Measurements from ENCODE around the gene TRIM32.

Gene TRIM32

GRCh38 chr9:116713271-116713670 is 26.2 kb downstream of the TRIM32 start:
- no peak for ATAC-seq

GRCh38 chr9:116715751-116716150 is 28.6 kb downstream of the TRIM32 start:
- DNase-seq (ENCODE audit: low spot score in 2 of 2) = no peak
- Mint-ChIP-seq H3K36me3 (no peaks in the 10 kb centered on the region), H3K4me3 (no peak overlapping the region), H3K27ac (no peak overlapping the region), H3K4me1 (no peaks in the 10 kb centered on the region), H3K9me3 (no peaks in the 10 kb centered on the region)
- no peak for ATAC-seq

More at GRCh38 chr9:116713271-116713670, 26.2 kb downstream of the TRIM32 start:
- DNase-seq (ENCODE audit: low spot score in 2 of 2) = no peak
- H3K9me3 Mint-ChIP-seq = no peaks in the 10 kb centered on the region
- no peaks in the 10 kb centered on the region for H3K4me1 Mint-ChIP-seq
- H3K27ac Mint-ChIP-seq = no peak overlapping the region
- H3K4me3 Mint-ChIP-seq = no peak overlapping the region
- H3K36me3 Mint-ChIP-seq = no peaks in the 10 kb centered on the region

GRCh38 chr9:116716438-116716837 is 29.3 kb downstream of the TRIM32 start:
- no peak for ATAC-seq
- H3K4me1 Mint-ChIP-seq = no peaks in the 10 kb centered on the region
- H3K9me3 Mint-ChIP-seq = no peaks in the 10 kb centered on the region

GRCh38 chr9:116717150-116717549 is 30.0 kb downstream of the TRIM32 start:
- Mint-ChIP-seq H3K4me3 (no peak overlapping the region), H3K27ac (no peak overlapping the region), H3K36me3 (no peaks in the 10 kb centered on the region), H3K4me1 (no peaks in the 10 kb centered on the region), H3K9me3 (no peaks in the 10 kb centered on the region)
- DNase-seq (ENCODE audit: low spot score in 2 of 2) = no peak
- ATAC-seq = no peak

More at GRCh38 chr9:116716438-116716837, 29.3 kb downstream of the TRIM32 start:
- DNase-seq (ENCODE audit: low spot score in 2 of 2) = no peak
- H3K4me3 Mint-ChIP-seq = no peak overlapping the region
- H3K27ac Mint-ChIP-seq = no peak overlapping the region
- no peaks in the 10 kb centered on the region for H3K36me3 Mint-ChIP-seq

DNA sequence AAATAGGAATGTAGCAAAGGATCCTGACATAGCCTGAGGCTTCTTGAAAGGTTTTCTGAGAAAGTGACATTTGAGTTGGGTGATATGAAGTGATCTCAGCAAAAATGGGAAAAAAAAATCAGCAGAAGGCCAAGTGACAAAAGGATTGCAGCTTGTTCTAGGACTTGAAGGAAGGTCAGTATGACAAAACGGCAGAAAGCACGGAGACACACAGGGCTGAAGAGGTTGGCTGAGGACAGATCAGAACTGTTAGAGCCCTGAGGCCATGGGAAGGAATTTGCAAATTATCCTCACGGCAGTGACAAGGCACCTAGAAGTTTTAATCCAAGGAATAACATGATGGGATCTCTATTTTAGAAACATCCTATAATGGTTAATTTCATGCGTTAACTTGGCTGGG is 31.0 kb downstream of the TRIM32 start:
- Mint-ChIP-seq H3K27ac (no peak overlapping the region), H3K4me3 (no peak overlapping the region), H3K9me3 (no peaks in the 10 kb centered on the region), H3K36me3 (no peaks in the 10 kb centered on the region), H3K4me1 (no peaks in the 10 kb centered on the region)
- DNase-seq (ENCODE audit: low spot score in 2 of 2) (no peak), ATAC-seq (no peak)

- H3K9me3 Mint-ChIP-seq = no peaks in the 10 kb centered on the region
- ATAC-seq = no peak
- no peak overlapping the region for H3K27ac Mint-ChIP-seq
- DNase-seq (ENCODE audit: low spot score in 2 of 2) = no peak
- no peaks in the 10 kb centered on the region for H3K4me1 Mint-ChIP-seq
- H3K4me3 Mint-ChIP-seq = no peak overlapping the region
- no peaks in the 10 kb centered on the region for H3K36me3 Mint-ChIP-seq
These were observed 33.0 kb downstream of the TRIM32 start for GRCh38 chr9:116720111-116720510.

DNA sequence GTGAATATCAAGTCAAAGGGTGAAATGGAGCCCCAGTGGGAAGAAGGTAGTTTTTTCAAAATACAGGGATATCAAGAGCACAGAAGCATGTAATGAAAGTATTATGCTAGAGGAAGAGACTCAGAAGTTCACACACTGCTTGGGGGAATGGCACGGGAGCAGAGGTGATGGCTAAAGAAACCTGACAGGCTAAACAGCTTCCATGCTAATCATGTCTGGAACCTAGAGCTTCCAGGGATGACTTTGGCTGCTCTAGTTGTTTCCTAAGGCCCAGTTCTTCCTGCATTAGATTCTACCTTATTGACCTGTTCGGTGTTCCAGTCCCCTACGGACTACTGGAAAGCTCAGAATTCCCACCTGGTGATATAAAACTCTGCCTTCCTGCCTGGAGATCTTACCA is 34.3 kb downstream of the TRIM32 start:
- H3K9me3 Mint-ChIP-seq = no peaks in the 10 kb centered on the region
- DNase-seq (ENCODE audit: low spot score in 2 of 2) (no peak), ATAC-seq (no peak)
- no peak overlapping the region for H3K4me3 Mint-ChIP-seq
- no peaks in the 10 kb centered on the region for H3K4me1 Mint-ChIP-seq
- H3K27ac Mint-ChIP-seq = no peak overlapping the region
- no peaks in the 10 kb centered on the region for H3K36me3 Mint-ChIP-seq

DNA sequence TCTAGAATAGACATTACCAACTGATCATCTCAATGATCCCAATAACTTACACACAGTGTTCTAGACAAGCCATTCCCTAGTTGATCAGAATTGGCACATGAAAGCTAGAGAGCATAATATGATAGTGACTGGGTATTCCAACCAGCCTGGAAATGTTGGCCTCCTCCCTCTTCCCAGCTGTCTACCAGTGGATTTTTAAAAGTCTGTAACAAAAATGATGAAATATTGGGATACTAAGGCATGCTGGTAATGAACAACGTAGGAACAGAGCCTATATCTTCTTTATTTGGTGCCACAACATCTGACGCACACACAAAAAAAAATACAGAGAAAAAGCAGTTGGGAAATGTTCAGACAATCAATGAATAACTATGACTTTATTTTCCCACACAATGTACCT is 34.8 kb downstream of the TRIM32 start:
- H3K4me3 Mint-ChIP-seq = no peak overlapping the region
- DNase-seq (ENCODE audit: low spot score in 2 of 2) (no peak), ATAC-seq (no peak)
- no peak overlapping the region for H3K27ac Mint-ChIP-seq
- no peaks in the 10 kb centered on the region for H3K4me1 Mint-ChIP-seq
- H3K36me3 Mint-ChIP-seq = no peaks in the 10 kb centered on the region
- no peaks in the 10 kb centered on the region for H3K9me3 Mint-ChIP-seq

DNA sequence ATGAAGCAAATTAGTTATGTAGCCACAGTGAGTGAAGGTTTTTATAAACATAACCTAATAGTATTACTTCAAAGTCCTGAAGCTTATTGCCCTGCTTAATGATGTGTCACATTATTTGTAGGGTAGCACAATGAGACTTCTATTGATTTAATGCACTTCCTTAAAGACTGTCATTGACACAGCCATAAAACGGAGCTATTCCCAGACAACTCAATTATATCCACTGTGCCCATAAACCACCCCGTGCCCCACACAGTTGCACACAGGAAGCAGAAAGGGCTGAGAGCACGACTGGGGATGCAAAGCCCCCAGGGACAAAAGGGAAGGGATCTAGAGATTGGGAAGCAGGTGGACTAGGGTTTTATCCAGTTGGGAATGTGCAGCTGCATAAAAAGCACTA is 37.0 kb downstream of the TRIM32 start:
- no peaks in the 10 kb centered on the region for H3K9me3 Mint-ChIP-seq
- no peaks in the 10 kb centered on the region for H3K36me3 Mint-ChIP-seq
- no peak overlapping the region for H3K27ac Mint-ChIP-seq
- no peak overlapping the region for H3K4me3 Mint-ChIP-seq
- ATAC-seq (no peak), DNase-seq (ENCODE audit: low spot score in 2 of 2) (no peak)
- H3K4me1 Mint-ChIP-seq = no peaks in the 10 kb centered on the region

DNA sequence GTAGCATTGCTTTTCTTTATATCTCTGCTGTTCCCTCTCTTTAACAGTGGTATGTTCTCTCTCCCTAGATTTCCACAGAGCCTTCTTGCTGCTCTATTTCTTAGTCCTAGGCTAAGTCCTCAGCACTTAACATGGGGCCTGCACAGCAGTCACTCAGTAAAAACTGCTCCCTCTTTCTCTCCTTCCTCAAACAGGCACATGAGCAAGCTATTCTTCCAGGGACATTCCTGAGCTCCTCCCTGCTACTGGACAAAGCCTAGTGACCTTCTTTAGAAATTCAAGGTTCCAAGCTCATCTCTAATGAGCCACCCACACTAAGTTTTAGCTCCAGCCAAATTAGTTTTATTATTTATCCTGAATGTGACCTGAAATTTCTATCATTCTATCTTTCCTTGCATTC is 39.5 kb downstream of the TRIM32 start:
- Mint-ChIP-seq H3K27ac (no peak overlapping the region), H3K4me1 (no peaks in the 10 kb centered on the region), H3K36me3 (no peaks in the 10 kb centered on the region), H3K9me3 (no peaks in the 10 kb centered on the region), H3K4me3 (no peak overlapping the region)
- DNase-seq (ENCODE audit: low spot score in 2 of 2) (no peak), ATAC-seq (no peak)

DNA sequence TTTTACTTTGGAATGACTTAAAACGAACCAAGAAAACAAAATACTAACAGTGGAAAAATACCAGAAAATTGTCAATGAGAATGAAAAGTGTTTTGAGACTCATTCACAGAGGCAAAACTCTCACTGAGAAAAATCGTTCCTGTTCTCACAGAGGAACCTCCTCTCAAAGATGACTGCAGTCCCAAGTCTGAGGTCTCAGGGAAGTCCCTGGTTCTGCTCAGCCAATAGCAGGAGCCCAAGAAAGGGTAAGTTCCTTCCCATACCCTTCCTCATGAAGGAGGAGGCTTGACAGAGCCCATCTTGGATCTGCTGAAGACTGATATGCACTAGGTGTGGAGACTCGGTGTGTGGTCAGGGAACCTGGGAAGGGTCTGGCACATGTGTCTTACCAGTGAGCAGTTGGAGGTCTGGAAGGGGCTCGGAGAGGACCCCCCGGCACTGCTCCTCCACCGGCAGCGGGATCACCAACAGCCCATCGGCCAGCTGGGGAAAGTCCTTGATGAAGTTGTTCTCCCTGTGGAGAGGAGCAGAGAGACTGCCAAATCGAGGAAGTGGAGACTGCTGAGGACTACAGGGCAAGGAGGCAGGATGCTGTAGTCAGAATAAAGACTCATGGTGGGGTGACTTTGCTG is 46.0 kb downstream of the TRIM32 start:
- H3K36me3 Mint-ChIP-seq = no peaks in the 10 kb centered on the region

DNA sequence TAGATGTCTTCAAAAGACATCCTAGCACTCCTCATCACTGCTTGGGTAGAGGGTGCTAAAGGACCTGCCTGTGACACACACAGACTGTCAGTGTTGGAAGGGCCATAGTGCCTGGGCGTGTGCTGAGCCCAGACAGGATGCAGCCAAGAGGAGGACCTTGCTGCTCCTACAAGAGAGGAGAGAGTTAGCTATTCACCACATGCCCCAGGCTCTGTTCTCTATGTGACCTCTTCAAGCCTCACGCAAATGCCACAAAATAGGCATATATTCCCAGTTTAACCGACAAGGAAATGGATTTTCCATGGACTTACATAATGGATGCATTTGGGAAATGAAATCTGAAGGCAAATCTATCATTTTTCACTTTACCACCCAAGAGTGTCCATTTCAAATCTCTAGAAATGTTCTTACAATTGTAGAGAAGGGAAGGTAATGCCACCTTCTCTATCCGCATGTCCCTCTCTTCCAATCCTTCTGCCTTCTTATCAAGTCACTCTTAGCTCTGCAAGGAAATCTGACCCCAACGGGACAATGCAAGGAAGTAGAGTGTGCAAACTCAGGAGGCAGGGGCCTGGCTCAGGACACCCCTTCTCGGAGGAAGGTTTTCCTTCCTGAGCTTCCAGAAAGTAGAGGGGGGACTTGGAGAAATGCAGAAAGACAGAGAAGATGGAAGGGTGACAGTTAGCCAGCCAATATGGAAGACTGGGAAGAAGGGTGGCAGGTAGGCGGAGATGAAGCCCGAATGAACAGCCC is 49.5 kb downstream of the TRIM32 start:
- Mint-ChIP-seq H3K4me1 (peaks cover 9% of the 10 kb centered on the region), H3K27ac (no peak overlapping the region), H3K4me3 (no peak overlapping the region), H3K36me3 (no peaks in the 10 kb centered on the region), H3K9me3 (peaks cover 2% of the 10 kb centered on the region)
- ATAC-seq = no peak
- no peak for DNase-seq (ENCODE audit: low spot score in 2 of 2)

More for the DNA sequence above, 46.0 kb downstream of the TRIM32 start:
- H3K4me1 Mint-ChIP-seq = peaks cover 9% of the 10 kb centered on the region
- ATAC-seq (no peak), DNase-seq (ENCODE audit: low spot score in 2 of 2) (no peak)
- peaks cover 2% of the 10 kb centered on the region for H3K9me3 Mint-ChIP-seq
- no peak overlapping the region for H3K27ac Mint-ChIP-seq
- no peak overlapping the region for H3K4me3 Mint-ChIP-seq

- ATAC-seq (peak; percentile 50), DNase-seq (ENCODE audit: low spot score in 2 of 2) (peak; percentile 41 to 77)
- Mint-ChIP-seq H3K27ac (no peak overlapping the region), H3K36me3 (no peaks in the 10 kb centered on the region), H3K4me1 (peaks cover 9% of the 10 kb centered on the region), H3K4me3 (no peak overlapping the region), H3K9me3 (peaks cover 2% of the 10 kb centered on the region)
These were observed 50.0 kb downstream of the TRIM32 start for GRCh38 chr9:116737152-116737546.

DNA sequence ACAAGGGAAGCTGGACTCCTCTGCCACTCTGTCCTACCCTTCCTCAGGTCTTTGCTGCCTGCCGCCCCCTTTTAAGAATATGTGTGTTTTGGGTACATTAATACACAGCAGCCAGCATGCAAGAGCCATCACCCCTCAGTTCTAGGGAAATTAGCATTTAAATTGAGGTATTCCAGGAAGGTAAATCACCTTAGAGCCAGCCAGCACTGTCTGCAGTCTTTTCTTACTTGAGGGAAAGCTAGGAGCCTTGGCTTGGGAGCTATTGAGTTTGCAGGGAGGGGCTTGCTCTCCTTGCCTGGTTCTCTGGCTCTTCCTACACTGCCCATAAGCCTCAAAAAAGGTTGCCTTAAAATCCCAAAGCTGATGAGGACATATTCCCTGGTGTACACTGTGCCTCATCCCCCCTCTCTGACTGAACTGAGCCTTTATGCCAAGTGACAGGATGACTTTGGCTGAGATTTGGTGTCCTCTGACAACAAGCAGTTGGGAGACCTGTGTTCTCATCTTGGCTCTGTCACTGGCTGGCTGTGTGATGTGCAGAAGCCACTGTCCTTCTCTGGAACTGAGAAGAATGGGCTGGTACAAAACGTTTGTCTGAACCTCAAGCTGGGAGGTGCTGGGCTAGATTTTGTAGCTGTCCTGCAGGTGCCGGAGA is 54.1 kb downstream of the TRIM32 start:
- peaks cover 2% of the 10 kb centered on the region for H3K9me3 Mint-ChIP-seq
- DNase-seq (ENCODE audit: low spot score in 2 of 2) (no peak), ATAC-seq (peak; percentile 11)
- no peak overlapping the region for H3K4me3 Mint-ChIP-seq
- H3K36me3 Mint-ChIP-seq = no peaks in the 10 kb centered on the region
- H3K4me1 Mint-ChIP-seq = peaks cover 9% of the 10 kb centered on the region
- H3K27ac Mint-ChIP-seq = no peak overlapping the region

- Mint-ChIP-seq H3K4me1 (peaks cover 6% of the 10 kb centered on the region), H3K9me3 (peaks cover 2% of the 10 kb centered on the region), H3K4me3 (no peak overlapping the region), H3K36me3 (no peaks in the 10 kb centered on the region), H3K27ac (no peak overlapping the region)
- DNase-seq (ENCODE audit: low spot score in 2 of 2) (no peak), ATAC-seq (no peak)
These were observed 54.6 kb downstream of the TRIM32 start for GRCh38 chr9:116741742-116742141.

DNA sequence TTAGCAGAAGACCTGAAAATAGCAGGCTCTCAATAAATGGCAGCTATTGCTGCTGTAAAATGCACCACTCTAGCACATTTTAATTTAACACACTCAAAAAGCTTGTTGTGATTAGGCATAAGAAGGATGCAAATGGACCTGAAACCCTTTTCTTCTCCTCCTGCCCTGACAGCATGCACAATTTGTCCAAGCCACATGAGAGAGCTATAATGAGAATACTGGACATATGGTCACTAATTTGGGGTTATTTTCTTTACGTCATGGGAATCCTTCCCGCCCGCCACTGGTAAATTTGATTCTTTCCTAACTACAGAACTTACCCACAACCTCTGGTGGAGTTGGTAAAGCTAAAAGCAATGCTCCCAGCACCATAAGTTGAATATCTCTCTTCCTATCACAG is 62.1 kb downstream of the TRIM32 start:
- Mint-ChIP-seq H3K9me3 (no peaks in the 10 kb centered on the region), H3K4me3 (no peak overlapping the region), H3K27ac (no peak overlapping the region), H3K36me3 (no peaks in the 10 kb centered on the region), H3K4me1 (no peaks in the 10 kb centered on the region)
- ATAC-seq (no peak), DNase-seq (ENCODE audit: low spot score in 2 of 2) (no peak)
